Progenitor cell of endocrine pancreas (in vitro differentiated cells): ENCODE data around the gene RGS18. TPM values are rescaled to one million over a fixed set of nuclear protein-coding genes. Genes with fewer than 3 reads are reported as not detected.

Experiments used
- DNase-seq: peaks from one replicate; pipeline ENCODE4 v3.0.0; 2021; ENCODE audit warnings: low spot score; ENCODE audit not compliant: unreplicated experiment
- H3K27ac Mint-ChIP-seq: 2 replicates; pipeline ENCODE4 v1.8.0; 2021; ENCODE audit warnings: mild to moderate bottlenecking, moderate library complexity, mixed read lengths
- H3K27me3 Mint-ChIP-seq: 2 replicates; pipeline ENCODE4 v1.8.0; 2021; ENCODE audit warnings: mixed read lengths
- H3K36me3 Mint-ChIP-seq: 2 replicates; pipeline ENCODE4 v1.8.0; 2022; ENCODE audit warnings: mixed read lengths; ENCODE audit not compliant: insufficient read depth
- H3K4me1 Mint-ChIP-seq: 2 replicates; pipeline ENCODE4 v1.8.0; 2021; ENCODE audit warnings: low read depth, mixed read lengths
- H3K4me3 Mint-ChIP-seq: 2 replicates; pipeline ENCODE4 v1.8.0; 2021; ENCODE audit warnings: low read depth, mild to moderate bottlenecking, moderate library complexity, mixed read lengths
- H3K9me3 Mint-ChIP-seq: 2 replicates; pipeline ENCODE4 v1.8.0; 2021; ENCODE audit warnings: low read depth, mixed read lengths
- long read RNA-seq: library from polyadenylated mRNA; unstranded; transcript quantifications from one replicate; pipeline ENCODE4 v2.0.0, GENCODE V29; 2020
- total RNA-seq: library from RNA; stranded (reverse); gene quantifications from 2 replicates; pipeline ENCODE4 v1.2.1, GENCODE V29; 2021
- TF ChIP-seq, protein P1 (sequence below): fragments of 200-600 bp; sonication (generic); IDR thresholded peaks from one replicate; pipeline ENCODE4 v1.5.0; 2021; ENCODE audit warnings: antibody characterized with exemption, mild to moderate bottlenecking; ENCODE audit not compliant: unreplicated experiment

The RGS18 gene, protein sequence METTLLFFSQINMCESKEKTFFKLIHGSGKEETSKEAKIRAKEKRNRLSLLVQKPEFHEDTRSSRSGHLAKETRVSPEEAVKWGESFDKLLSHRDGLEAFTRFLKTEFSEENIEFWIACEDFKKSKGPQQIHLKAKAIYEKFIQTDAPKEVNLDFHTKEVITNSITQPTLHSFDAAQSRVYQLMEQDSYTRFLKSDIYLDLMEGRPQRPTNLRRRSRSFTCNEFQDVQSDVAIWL
- not detected in 2 replicates for total RNA-seq
- long read RNA-seq: 0 reads

DNA sequence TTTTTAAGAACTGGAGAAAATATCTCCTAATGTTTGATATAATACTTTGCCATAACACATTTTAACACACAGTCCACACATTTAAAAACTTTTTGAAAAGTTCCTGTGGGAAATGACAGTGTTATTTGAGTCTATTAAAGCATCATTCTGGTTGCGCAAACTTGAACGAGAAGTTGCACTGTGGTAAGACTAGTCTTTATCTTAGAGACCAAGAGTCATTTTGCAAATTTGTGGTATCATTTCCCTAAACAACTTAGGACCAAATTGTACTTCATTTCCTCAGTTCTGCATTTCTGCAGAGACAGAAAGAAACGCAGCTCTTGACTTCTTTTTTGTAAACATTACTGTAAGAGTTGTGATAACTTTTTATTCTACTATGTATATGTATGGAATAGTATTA, at the start of gene RGS18:
Gene RGS18 (plus strand): TSS at position 282 of the 400 bp plus-strand sequence. CDS start 176 bp downstream, outside the sequence.
- Mint-ChIP-seq H3K27ac (no peak within 1 kb of the TSS), H3K9me3 (no peaks in the 10 kb centered on the region), H3K36me3 (no peaks in the 10 kb centered on the region), H3K27me3 (no peaks in the 10 kb centered on the region), H3K4me1 (peaks cover 1% of the 10 kb centered on the region), H3K4me3 (no peak within 1 kb of the TSS)
- TF ChIP-seq, protein P1, sequence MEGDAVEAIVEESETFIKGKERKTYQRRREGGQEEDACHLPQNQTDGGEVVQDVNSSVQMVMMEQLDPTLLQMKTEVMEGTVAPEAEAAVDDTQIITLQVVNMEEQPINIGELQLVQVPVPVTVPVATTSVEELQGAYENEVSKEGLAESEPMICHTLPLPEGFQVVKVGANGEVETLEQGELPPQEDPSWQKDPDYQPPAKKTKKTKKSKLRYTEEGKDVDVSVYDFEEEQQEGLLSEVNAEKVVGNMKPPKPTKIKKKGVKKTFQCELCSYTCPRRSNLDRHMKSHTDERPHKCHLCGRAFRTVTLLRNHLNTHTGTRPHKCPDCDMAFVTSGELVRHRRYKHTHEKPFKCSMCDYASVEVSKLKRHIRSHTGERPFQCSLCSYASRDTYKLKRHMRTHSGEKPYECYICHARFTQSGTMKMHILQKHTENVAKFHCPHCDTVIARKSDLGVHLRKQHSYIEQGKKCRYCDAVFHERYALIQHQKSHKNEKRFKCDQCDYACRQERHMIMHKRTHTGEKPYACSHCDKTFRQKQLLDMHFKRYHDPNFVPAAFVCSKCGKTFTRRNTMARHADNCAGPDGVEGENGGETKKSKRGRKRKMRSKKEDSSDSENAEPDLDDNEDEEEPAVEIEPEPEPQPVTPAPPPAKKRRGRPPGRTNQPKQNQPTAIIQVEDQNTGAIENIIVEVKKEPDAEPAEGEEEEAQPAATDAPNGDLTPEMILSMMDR: no peak
- no peak for DNase-seq

DNA sequence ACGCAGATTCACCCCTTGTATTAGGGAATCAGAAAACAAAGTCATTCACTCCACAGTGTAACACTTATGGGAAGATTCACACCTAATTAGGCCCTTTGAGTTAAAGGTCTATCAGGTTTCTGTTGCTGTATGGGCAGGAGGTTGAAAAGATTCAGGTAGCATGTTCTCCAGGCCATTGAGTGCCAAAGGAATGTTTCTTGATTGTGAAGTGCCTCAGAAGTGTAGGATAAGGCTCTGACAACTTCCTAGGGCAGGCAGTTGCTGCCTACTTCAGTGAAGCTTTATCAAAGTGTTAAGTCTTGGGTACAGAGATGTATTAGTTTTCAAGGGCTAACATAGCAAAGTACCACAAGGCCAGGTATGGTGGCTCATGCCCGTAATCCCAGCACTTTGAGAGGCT, 48.7 kb upstream of the RGS18 start:
- Mint-ChIP-seq H3K9me3 (no peaks in the 10 kb centered on the region), H3K27ac (no peak overlapping the region), H3K27me3 (no peaks in the 10 kb centered on the region), H3K36me3 (no peaks in the 10 kb centered on the region), H3K4me3 (no peak overlapping the region), H3K4me1 (no peaks in the 10 kb centered on the region)
- no peak for DNase-seq
- TF ChIP-seq, protein P1: no peak

DNA sequence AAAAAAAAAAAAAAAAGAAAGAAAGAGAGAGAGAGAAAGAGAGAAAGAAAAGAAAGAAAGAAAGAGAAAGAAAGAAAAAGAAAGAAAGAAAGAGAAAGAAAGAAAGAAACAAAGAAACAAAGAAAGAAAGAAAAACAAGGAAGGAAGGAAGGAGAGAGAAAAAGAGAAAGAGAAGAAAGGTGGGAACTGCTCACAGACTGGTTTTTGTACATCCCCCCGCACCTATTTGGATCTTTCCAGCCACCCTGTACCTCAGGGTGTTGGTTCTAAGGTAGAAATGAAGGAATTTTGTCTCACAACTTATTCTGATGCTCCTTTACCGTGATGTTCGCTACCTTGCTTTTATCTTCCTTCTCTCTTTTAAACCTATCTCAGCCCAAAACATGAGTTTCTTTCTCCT, 43.3 kb upstream of the RGS18 start:
- Mint-ChIP-seq H3K9me3 (no peaks in the 10 kb centered on the region), H3K27me3 (no peaks in the 10 kb centered on the region), H3K27ac (no peak overlapping the region), H3K36me3 (no peaks in the 10 kb centered on the region), H3K4me3 (no peak overlapping the region), H3K4me1 (no peaks in the 10 kb centered on the region)
- no peak for DNase-seq
- TF ChIP-seq, protein P1: no peak

DNA sequence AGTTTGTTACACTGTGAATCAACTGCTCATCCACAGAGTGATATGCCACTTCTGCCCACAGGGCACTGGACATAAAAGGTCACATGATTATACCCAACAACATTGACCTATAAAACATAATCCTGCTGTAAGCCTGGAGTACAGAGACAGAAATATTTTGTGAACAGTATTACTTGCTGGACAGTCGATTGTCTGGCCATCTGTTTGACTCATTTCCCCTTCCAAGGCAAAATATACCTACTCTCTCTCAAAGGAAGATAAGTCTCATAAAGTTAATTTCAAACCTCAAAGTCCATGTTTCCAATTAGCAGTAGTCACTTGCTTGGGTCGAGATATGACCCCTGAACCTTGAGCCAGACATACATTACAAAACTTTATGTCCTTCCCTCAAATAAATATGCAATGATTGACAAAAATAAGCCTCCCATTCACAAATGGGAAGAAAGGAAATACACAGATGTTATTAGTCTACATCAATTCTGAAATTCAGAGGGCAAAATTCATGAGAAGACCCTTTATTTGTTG, 39.3 kb upstream of the RGS18 start:
- no peaks in the 10 kb centered on the region for H3K36me3 Mint-ChIP-seq

DNA sequence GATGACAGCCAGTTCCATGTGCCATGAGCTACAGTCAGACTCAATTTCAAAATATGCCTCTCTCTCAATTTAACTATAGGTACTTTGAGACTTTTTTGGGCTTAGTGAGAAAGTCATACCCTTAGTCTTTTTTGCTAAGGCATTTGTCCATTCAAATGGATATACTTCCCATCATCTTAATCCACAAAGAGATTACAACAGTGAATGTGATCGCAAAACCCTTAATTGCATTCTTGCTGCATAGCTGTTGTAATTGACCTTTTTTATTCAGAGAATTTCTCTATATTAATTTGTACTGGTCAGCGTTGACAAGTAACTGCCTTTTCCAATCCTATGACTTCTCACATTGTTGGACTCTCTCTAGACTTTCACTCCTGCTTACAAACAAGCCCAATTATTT, 38.6 kb upstream of the RGS18 start:
- no peaks in the 10 kb centered on the region for H3K9me3 Mint-ChIP-seq
- no peaks in the 10 kb centered on the region for H3K36me3 Mint-ChIP-seq
- no peak overlapping the region for H3K4me3 Mint-ChIP-seq
- H3K4me1 Mint-ChIP-seq: no peaks in the 10 kb centered on the region
- TF ChIP-seq, protein P1: no peak
- H3K27me3 Mint-ChIP-seq: no peaks in the 10 kb centered on the region
- DNase-seq: no peak
- no peak overlapping the region for H3K27ac Mint-ChIP-seq

More for the DNA sequence above, 39.3 kb upstream of the RGS18 start:
- Mint-ChIP-seq H3K27me3 (no peaks in the 10 kb centered on the region), H3K27ac (no peak overlapping the region), H3K9me3 (no peaks in the 10 kb centered on the region), H3K4me1 (no peaks in the 10 kb centered on the region), H3K4me3 (no peak overlapping the region)
- DNase-seq: no peak
- TF ChIP-seq, protein P1: no peak
